Stimulated activated effector memory CD8-positive, alpha-beta T cell treated with anti-CD3 and anti-CD28 coated beads, Interleukin-12 subunit alpha, Interleukin-12 subunit beta, amount 100 ng/mL, for 72 hours (primary cell): Measurements from ENCODE around the gene DDX1.
A peak's percentile ranks its signal among the peaks of the same experiment; 100 is the strongest.

Source experiments
- ATAC-seq: fragments of 150-1000 bp; cut with Tn5 transposase; 2 replicates; pipeline ENCODE4 v1.10.0; 2021
- DNase-seq, 2 donors: peaks; one replicate each; pipeline ENCODE4 v3.0.0; 2021 to 2022; ENCODE audit warnings: low spot score in 2 of 2
- H3K27ac Mint-ChIP-seq: one replicate; pipeline ENCODE4 v1.8.0; 2022; ENCODE audit warnings: mild to moderate bottlenecking, mixed read lengths
- H3K36me3 Mint-ChIP-seq: one replicate; pipeline ENCODE4 v1.8.0; 2022; ENCODE audit warnings: mild to moderate bottlenecking, mixed read lengths
- H3K4me1 Mint-ChIP-seq: one replicate; pipeline ENCODE4 v1.8.0; 2022; ENCODE audit warnings: mixed read lengths
- H3K4me3 Mint-ChIP-seq: one replicate; pipeline ENCODE4 v1.8.0; 2022; ENCODE audit warnings: mild to moderate bottlenecking, mixed read lengths
- H3K9me3 Mint-ChIP-seq: one replicate; pipeline ENCODE4 v1.8.0; 2022; ENCODE audit warnings: mixed read lengths

The DDX1 gene

GRCh38 chr2:15647622-15648590 is 56.2 kb downstream of the DDX1 start:
- no peak for DNase-seq

DNA sequence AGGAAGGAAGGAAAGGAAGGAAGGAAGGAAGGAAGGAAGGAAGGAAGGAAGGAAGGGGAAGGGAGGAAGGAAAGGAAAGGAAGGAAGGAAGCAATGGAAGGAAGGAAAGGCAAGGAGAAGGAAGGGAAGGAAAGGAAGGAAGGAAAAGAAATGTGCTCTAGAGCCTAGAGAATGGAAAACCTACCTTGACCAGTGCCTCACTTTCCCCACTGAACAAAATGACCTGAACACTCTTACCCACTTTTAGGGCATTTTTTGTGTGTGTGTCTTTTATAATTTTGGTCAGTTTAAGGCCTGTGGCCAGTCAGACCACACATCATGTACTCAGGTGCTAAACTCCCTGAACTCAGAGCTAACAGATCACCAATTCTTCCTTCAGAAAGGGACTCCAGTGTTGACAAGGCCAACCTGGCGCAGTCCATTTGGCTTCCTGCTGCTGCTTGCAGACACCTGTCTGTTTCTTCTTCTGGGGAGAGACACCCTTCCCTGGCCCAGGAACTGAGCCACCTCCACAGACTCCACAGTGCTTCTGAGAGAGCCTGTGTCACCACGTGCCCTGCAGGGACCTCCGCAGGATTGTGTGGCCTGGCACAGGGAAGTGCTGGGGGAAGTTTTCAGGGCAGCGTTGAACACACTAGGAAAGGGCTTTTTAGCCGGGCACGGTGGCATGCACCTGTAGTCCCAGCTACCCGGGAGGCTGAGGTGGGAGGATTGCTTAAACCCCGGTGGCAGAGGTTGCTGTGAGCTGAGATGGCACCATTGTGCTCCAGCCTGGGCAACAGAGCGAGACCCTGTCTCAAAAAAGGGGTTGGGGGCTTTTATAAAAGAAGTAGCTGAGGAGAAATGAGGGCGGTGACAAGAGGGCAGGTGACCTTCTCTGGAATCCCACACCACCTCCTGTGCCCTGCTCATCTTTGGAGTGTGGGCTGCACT is 57.2 kb downstream of the DDX1 start:
- H3K36me3 Mint-ChIP-seq, result no peaks in the 10 kb centered on the region

More at GRCh38 chr2:15647622-15648590, 56.2 kb downstream of the DDX1 start:
- H3K4me1 Mint-ChIP-seq, result peaks cover 1% of the 10 kb centered on the region
- H3K4me3 Mint-ChIP-seq, result no peak overlapping the region
- H3K9me3 Mint-ChIP-seq, result no peaks in the 10 kb centered on the region
- H3K27ac Mint-ChIP-seq, result no peak overlapping the region
- no peak for ATAC-seq
- no peaks in the 10 kb centered on the region for H3K36me3 Mint-ChIP-seq

DNA sequence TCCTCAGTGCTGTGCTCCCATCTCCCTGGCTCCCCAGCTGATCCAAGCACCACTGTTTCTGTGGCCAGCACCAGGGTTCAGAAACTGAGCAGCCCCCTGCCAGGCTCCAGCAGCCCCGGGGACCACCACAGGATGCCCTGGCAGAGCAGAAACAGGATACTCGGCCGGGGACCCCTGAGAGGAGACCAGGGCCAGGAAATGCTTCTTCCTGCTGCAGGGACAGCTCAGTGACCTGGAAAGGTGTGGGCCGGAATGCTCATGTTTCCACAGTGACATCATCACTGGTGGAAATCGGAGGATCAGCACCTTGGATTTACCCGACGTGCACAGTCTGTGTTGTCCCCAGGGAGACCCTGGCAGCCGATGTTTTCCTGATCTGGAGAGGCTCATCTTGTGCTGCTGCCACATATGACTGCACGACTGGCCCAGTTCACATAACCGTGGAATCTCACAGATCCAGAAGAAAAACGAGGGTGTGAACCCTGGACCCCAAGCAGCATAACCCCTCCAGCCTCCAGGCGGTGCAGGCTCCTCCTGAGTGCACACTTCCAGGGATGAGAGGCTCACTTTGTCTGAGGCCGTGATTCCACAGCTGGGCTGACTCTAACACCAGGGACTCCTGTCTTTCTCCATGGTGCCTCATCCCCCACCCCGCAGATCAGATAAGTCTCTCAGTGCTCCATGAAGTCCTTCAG is 58.0 kb downstream of the DDX1 start:
- H3K4me1 Mint-ChIP-seq, result peaks cover 6% of the 10 kb centered on the region
- H3K9me3 Mint-ChIP-seq, result no peaks in the 10 kb centered on the region

More for the DNA sequence above, 57.2 kb downstream of the DDX1 start:
- DNase-seq (no peak), ATAC-seq (no peak)
- peaks cover 6% of the 10 kb centered on the region for H3K4me1 Mint-ChIP-seq
- H3K27ac Mint-ChIP-seq, result no peak overlapping the region
- no peaks in the 10 kb centered on the region for H3K9me3 Mint-ChIP-seq
- no peak overlapping the region for H3K4me3 Mint-ChIP-seq

DNA sequence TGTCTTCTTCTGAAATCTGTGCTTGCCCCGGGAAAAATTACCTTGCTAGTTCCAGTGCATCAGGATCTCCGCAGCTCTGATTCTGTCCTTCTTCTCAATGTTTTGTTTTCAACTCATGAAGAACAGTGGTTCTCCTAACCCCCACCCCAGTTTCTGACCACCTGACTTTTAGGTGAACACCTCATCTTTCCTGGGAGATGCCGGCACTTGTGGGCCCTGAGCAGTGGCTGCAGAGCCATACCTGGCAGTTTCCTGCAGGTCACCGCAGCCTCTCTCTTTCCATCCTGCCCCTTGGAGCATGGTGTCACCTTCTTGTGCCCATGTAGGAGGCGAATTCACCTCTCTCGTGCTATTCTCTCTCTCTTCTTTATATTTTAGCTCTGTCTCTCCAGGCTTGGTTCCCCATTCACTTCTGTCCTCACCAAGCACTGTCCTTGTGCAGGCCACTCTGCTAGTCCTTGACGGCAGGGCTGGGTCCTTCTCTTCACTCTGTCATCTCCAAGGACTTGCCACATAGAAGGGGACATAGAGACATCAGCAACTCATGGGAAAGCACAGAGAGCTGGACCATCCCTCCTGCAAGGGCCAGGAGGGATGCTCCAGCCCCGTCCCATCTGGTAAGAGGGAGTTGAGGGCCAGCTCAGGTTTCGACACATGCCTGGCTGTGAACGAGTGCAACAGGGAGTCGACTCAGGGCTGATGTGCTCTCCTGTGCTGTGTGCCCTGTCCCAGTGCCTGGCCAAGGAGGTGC is 59.1 kb downstream of the DDX1 start:
- Mint-ChIP-seq H3K4me1 (peaks cover 6% of the 10 kb centered on the region), H3K9me3 (no peaks in the 10 kb centered on the region), H3K27ac (no peak overlapping the region), H3K36me3 (no peaks in the 10 kb centered on the region), H3K4me3 (no peak overlapping the region)
- DNase-seq (no peak), ATAC-seq (no peak)

More for the DNA sequence above, 58.0 kb downstream of the DDX1 start:
- Mint-ChIP-seq H3K36me3 (no peaks in the 10 kb centered on the region), H3K4me3 (no peak overlapping the region), H3K27ac (no peak overlapping the region)
- DNase-seq, result no peak
- no peak for ATAC-seq

DNA sequence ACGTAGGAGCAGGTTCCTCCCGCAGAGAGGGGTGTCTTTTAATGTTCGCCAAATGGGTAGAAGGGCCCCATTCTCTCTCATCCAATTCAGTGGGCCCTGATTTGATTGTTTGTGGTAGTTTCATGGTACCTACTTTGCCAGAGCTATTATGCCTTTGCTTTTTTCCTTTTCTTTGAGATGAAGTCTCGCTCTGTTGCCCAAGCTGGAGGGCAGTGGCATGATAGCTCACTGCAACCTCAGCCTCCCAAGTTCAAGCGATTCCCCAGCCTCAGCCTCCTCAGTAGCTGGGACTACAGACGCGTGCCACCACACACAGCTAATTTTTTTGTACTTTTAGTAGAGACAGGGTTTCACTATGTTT is 59.7 kb downstream of the DDX1 start:
- H3K4me1 Mint-ChIP-seq, result peaks cover 6% of the 10 kb centered on the region

GRCh38 chr2:15652252-15652651 is 60.6 kb downstream of the DDX1 start:
- Mint-ChIP-seq H3K36me3 (no peaks in the 10 kb centered on the region), H3K4me3 (no peak overlapping the region), H3K4me1 (peaks cover 6% of the 10 kb centered on the region), H3K27ac (no peak overlapping the region), H3K9me3 (no peaks in the 10 kb centered on the region)
- DNase-seq, result no peak
- ATAC-seq, result no peak

More for the DNA sequence above, 59.7 kb downstream of the DDX1 start:
- no peak overlapping the region for H3K27ac Mint-ChIP-seq
- no peak overlapping the region for H3K4me3 Mint-ChIP-seq
- DNase-seq (no peak), ATAC-seq (no peak)
- no peaks in the 10 kb centered on the region for H3K9me3 Mint-ChIP-seq
- no peaks in the 10 kb centered on the region for H3K36me3 Mint-ChIP-seq

GRCh38 chr2:15652801-15653200 is 61.1 kb downstream of the DDX1 start:
- DNase-seq (no peak), ATAC-seq (no peak)
- Mint-ChIP-seq H3K4me3 (no peak overlapping the region), H3K36me3 (no peaks in the 10 kb centered on the region), H3K9me3 (no peaks in the 10 kb centered on the region), H3K27ac (no peak overlapping the region), H3K4me1 (peaks cover 6% of the 10 kb centered on the region)

DNA sequence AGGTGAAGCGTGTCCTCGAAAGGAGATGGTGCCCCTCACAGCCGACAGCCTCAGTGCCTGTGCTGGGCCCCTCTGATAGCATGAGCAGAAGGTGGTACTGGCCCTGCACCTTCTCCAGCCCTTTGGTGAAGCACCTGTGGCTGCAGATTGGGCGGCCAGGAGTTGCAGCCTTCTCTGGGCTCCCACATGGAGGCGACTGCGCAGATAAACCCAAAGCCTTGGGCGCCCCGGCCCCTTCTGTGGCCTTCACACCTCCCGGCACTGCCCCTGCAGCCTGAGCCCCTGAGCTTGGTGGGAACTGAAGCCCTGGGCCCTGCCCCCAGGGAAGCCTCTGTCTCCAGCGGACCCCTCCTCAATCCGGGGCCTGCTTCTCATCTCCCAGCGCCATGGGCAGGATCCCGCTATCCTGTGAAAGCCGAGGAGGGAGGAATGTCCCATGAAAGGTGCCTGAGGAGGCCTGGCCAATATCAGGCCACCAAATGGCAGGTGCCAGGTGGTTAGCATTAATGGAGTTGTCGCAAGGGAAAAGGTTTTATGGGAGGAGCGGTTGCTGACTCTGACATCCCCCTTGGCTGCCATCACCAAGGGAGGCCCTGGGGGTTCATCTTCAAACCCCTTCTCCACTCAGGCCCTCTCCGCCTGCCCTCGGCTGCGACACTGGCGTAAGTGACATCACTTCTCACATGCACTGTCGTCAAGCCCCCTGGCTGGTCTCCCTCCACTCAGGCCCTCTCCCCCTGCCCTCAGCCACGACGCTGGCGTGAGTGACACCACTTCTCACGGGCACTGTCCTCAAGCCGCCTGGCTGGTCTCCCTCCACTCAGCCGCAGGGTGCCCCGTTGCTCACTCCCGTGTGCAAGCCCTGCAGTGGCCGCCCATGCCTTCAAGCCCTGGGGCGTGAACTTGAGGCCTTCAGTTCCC is 62.4 kb downstream of the DDX1 start:
- Mint-ChIP-seq H3K9me3 (peaks cover 1% of the 10 kb centered on the region), H3K27ac (no peak overlapping the region), H3K4me1 (peaks cover 6% of the 10 kb centered on the region), H3K36me3 (no peaks in the 10 kb centered on the region), H3K4me3 (no peak overlapping the region)
- ATAC-seq (peak; percentile 5), DNase-seq (no peak)

GRCh38 chr2:15654727-15655073 is 63.0 kb downstream of the DDX1 start:
- no peak for ATAC-seq
- peaks cover 6% of the 10 kb centered on the region for H3K4me1 Mint-ChIP-seq
- peaks cover 2% of the 10 kb centered on the region for H3K9me3 Mint-ChIP-seq
- no peak for DNase-seq
- H3K27ac Mint-ChIP-seq, result no peak overlapping the region
- H3K36me3 Mint-ChIP-seq, result no peaks in the 10 kb centered on the region
- H3K4me3 Mint-ChIP-seq, result no peak overlapping the region

- H3K4me3 Mint-ChIP-seq, result no peak overlapping the region
- H3K36me3 Mint-ChIP-seq, result no peaks in the 10 kb centered on the region
- ATAC-seq (no peak), DNase-seq (no peak)
- H3K4me1 Mint-ChIP-seq, result peaks cover 6% of the 10 kb centered on the region
- H3K27ac Mint-ChIP-seq, result no peak overlapping the region
- H3K9me3 Mint-ChIP-seq, result peaks cover 2% of the 10 kb centered on the region
Observed at GRCh38 chr2:15655123-15655887, 63.6 kb downstream of the DDX1 start.

DNA sequence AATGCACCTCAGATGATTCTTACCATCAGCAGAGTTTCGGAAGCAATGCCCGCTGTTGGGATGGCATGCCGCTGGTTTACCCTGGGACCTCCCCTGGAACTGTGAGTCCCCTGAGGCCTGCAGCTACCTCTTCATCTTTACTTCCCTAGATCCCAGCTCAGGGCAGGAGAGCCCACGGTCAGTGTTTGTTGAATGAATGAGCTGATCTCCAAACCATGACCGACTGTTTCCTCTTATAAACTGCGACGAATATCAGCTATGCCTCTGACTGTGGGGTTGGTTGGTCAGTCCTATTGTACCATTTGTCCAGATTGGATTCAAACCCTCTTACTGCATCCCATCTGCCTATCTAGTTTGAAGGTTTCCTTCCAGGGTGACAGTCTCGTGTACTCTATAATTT is 64.4 kb downstream of the DDX1 start:
- H3K4me1 Mint-ChIP-seq, result peaks cover 6% of the 10 kb centered on the region
- ATAC-seq, result no peak
- no peak for DNase-seq
- H3K9me3 Mint-ChIP-seq, result peaks cover 2% of the 10 kb centered on the region
- H3K36me3 Mint-ChIP-seq, result no peaks in the 10 kb centered on the region
- H3K27ac Mint-ChIP-seq, result no peak overlapping the region
- H3K4me3 Mint-ChIP-seq, result no peak overlapping the region

GRCh38 chr2:15657759-15658158 is 66.1 kb downstream of the DDX1 start:
- ATAC-seq, result no peak
- no peak for DNase-seq
- Mint-ChIP-seq H3K4me3 (no peak overlapping the region), H3K27ac (no peak overlapping the region), H3K9me3 (peaks cover 2% of the 10 kb centered on the region), H3K4me1 (peaks cover 6% of the 10 kb centered on the region), H3K36me3 (no peaks in the 10 kb centered on the region)

DNA sequence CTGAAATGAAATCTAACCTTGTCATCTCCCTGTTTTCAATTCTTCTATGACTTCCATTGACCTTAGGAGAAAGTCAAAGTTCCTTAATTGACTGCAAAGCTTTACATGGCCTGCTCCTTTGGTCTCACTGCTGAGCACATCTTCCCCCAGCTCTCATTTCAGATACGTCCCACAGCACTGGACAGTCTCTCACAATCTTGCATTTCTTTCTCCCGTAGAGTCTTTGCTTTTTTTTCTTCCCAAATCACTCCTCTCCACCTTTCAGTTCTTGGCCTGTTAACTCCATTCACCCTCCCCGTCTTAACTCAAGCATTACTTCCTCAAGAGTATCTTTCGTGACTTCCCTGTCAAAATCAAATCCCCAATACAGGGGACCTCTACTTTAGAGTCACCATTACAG is 67.2 kb downstream of the DDX1 start:
- Mint-ChIP-seq H3K9me3 (peaks cover 2% of the 10 kb centered on the region), H3K27ac (no peak overlapping the region), H3K4me3 (no peak overlapping the region), H3K36me3 (no peaks in the 10 kb centered on the region), H3K4me1 (no peaks in the 10 kb centered on the region)
- DNase-seq (no peak), ATAC-seq (no peak)
